ENCODE data around the gene SNAI1. TPM values are rescaled to one million over a fixed set of nuclear protein-coding genes. Genes with fewer than 3 reads are reported as not detected.
"Not testable (repeated sequence)": the region's sequence is repeated elsewhere in the genome, so short reads cannot be mapped to it uniquely, and the experiment has no call there.

Gene SNAI1
- total RNA-seq, 2 experiments from 2014 or later: 0.40 to 0.75 TPM

DNA sequence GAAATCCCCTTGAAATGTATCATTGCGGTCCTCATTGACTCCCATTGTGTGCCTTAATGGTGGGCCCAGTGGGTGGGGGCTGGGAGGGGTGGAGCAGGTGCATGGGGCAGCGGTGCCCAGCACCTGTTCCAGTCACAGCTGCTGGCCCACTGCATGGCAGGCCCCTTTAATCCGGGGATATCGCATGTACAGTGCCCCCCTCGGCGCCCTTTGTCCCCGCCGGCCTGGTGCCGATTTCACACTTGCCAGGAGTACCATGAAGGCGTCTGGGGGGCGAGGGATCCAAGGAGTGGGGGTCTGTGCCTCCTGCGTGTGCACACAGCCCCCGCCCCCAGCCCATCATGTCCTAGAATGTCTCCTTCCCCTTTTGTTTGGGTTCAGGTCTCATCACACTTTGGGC, 2.8 kb downstream of the SNAI1 start:
- Mint-ChIP-seq H3K36me3 (no peaks in the 10 kb centered on the region), H3K27me3 (peaks cover 11% of the 10 kb centered on the region), H3K4me1 (peaks cover 15% of the 10 kb centered on the region), H3K9me3 (no peaks in the 10 kb centered on the region), H3K27ac (no peak overlapping the region), H3K4me3 (no peak overlapping the region)
- no peak for DNase-seq
- POLR2A ChIA-PET: no interaction called here
- ATAC-seq (ENCODE audit: low read depth): no peak

DNA sequence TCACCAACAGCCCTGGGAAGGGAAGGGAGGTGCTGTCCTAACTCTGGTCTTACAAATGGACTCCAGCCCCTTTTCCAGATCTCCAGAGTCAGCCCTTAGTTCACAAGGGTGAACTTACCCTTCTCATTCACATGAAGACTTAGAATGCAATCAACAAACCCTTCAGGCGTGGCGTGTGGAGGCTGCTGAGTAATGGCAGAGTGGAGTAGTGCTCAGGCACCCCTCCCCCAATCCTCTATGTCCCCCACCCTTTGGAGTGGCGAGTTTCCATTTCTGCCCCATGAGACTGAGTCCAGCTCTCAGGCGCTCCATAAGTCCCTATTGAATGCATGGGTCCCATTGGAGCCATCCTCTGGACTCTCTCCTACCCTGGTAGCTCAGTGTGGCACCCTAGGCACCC, 3.3 kb downstream of the SNAI1 start:
- POLR2A ChIA-PET: no interaction called here
- H3K27ac Mint-ChIP-seq: no peak overlapping the region
- peaks cover 15% of the 10 kb centered on the region for H3K4me1 Mint-ChIP-seq
- DNase-seq (no peak), ATAC-seq (ENCODE audit: low read depth) (no peak)
- peaks cover 8% of the 10 kb centered on the region for H3K27me3 Mint-ChIP-seq
- H3K4me3 Mint-ChIP-seq: no peak overlapping the region
- no peaks in the 10 kb centered on the region for H3K36me3 Mint-ChIP-seq
- no peaks in the 10 kb centered on the region for H3K9me3 Mint-ChIP-seq

DNA sequence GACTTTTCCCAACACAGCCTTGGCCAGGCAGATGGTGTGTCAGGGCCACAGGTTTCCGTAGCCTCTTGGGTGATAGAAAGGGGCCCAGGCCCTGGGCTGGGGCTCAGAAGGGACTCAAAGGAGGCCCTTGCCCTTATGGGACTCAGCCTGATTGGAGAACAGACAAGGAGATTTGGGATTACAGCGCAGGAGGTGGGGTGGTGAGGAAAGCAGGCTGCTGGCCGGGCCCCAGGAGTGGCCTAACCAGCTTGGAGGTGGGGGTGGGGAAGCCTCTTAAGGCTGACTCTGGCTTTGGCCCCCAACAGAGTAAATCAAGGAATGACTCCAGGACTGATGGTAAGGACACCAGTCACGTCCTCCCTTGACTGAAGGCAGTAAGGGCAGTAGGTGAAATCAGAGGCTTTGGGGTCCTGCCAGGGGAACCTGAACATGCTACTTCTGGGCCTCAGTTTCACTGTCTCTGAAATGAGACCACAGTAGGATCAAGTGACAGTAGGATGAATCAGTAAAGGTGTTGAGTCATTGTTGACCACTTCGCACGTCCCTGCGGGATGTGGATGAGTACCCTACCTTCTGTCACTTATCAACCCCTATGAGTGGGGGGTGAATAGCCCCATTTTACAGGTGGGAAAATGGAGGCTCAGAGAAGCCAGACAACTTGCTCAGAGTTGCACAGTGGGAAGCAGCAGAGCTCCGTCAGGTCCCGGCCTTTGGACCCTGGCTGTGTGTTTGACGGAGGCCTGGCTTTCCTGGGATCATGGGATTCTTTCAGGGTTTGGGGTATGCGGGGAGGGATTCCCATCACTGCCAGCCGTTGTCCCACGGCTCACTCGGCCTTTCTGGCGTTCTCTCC, 4.5 kb downstream of the SNAI1 start:
- no peaks in the 10 kb centered on the region for H3K36me3 Mint-ChIP-seq
- POLR2A ChIA-PET: no interaction called here
- H3K4me3 Mint-ChIP-seq: no peak overlapping the region
- DNase-seq (no peak), ATAC-seq (ENCODE audit: low read depth) (no peak)
- peaks cover 11% of the 10 kb centered on the region for H3K4me1 Mint-ChIP-seq
- H3K9me3 Mint-ChIP-seq: no peaks in the 10 kb centered on the region
- peaks cover 4% of the 10 kb centered on the region for H3K27me3 Mint-ChIP-seq
- H3K27ac Mint-ChIP-seq: no peak overlapping the region

DNA sequence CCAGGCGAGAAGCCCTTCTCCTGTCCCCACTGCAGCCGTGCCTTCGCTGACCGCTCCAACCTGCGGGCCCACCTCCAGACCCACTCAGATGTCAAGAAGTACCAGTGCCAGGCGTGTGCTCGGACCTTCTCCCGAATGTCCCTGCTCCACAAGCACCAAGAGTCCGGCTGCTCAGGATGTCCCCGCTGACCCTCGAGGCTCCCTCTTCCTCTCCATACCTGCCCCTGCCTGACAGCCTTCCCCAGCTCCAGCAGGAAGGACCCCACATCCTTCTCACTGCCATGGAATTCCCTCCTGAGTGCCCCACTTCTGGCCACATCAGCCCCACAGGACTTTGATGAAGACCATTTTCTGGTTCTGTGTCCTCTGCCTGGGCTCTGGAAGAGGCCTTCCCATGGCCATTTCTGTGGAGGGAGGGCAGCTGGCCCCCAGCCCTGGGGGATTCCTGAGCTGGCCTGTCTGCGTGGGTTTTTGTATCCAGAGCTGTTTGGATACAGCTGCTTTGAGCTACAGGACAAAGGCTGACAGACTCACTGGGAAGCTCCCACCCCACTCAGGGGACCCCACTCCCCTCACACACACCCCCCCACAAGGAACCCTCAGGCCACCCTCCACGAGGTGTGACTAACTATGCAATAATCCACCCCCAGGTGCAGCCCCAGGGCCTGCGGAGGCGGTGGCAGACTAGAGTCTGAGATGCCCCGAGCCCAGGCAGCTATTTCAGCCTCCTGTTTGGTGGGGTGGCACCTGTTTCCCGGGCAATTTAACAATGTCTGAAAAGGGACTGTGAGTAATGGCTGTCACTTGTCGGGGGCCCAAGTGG, 5.3 kb downstream of the SNAI1 start:
- Mint-ChIP-seq H3K4me1 (peaks cover 7% of the 10 kb centered on the region), H3K9me3 (no peaks in the 10 kb centered on the region), H3K36me3 (no peaks in the 10 kb centered on the region), H3K27me3 (peaks cover 3% of the 10 kb centered on the region), H3K27ac (no peak overlapping the region), H3K4me3 (no peak overlapping the region)
- ATAC-seq (ENCODE audit: low read depth) (no peak), DNase-seq (no peak)
- POLR2A ChIA-PET: no interaction called here

DNA sequence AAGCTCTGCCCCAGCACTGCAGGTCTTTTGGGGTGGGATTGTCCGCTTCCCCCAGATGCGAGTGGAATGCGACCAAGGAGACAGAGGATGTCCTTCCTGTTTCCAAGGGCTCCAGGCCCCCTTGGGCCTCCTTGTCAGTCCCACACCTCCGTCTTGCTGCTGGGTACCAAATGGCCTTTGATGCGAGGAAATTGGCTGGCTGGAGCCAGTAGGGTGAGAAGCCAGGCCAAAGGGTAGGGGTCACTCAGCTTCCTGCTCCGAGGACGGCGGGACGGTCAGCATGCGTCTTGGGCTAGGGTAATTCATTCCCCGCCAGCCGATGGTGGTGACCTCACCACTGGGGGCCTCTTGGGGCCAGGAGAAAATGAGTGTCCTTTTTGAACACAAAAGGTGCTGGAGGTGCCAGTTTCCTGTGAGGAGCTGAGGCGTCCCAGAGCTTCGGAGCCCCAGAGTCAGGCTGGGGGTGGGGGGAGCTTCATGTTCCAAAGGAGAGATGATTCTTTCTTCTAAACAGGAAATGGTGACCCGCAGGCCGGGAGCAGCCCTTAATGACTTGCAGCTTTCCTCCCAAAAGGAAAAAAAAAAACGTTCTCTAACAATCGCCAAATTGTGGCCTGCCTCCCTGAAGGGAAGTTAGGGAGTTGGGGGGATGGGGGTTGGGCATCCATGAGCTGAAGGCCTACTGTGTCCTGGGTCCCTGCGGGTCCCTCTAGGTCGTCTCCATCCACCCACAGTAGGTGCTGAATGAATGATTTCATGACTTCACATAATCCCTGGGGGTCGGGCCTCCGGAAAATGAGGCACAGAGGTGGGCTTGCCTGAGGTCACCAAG, 6.7 kb downstream of the SNAI1 start:
- POLR2A ChIA-PET: no interaction called here
- H3K36me3 Mint-ChIP-seq: no peaks in the 10 kb centered on the region
- DNase-seq (no peak), ATAC-seq (ENCODE audit: low read depth) (no peak)
- H3K4me3 Mint-ChIP-seq: no peak overlapping the region
- no peaks in the 10 kb centered on the region for H3K9me3 Mint-ChIP-seq
- H3K27me3 Mint-ChIP-seq: peaks cover 9% of the 10 kb centered on the region
- no peak overlapping the region for H3K27ac Mint-ChIP-seq
- H3K4me1 Mint-ChIP-seq: peaks cover 1% of the 10 kb centered on the region

DNA sequence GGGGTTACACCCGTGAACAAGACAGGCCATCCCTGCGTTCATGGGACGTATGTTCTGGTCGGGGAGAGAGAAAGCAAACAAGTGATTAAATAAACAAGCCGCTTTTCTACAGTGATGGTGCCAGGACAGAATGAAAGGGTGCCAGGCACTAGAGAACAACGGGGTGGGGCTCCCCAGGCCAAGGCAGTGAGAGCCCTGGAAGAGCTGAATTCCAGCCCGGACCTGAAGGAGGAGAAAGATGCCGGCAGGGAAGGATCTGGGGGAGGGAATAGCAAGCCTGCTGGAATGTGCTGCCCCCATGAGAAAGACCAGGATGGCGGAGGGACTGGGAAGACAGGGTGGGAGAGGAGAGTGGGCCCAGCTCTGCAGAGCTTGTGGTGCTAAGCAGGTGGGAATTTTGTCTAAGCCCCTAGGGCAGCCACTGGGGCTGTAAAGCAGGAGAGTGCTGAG, 7.5 kb downstream of the SNAI1 start:
- H3K27me3 Mint-ChIP-seq: peaks cover 9% of the 10 kb centered on the region
- H3K27ac Mint-ChIP-seq: no peak overlapping the region
- DNase-seq (no peak), ATAC-seq (ENCODE audit: low read depth) (no peak)
- no peaks in the 10 kb centered on the region for H3K9me3 Mint-ChIP-seq
- no peaks in the 10 kb centered on the region for H3K36me3 Mint-ChIP-seq
- no peak overlapping the region for H3K4me3 Mint-ChIP-seq
- peaks cover 1% of the 10 kb centered on the region for H3K4me1 Mint-ChIP-seq
- POLR2A ChIA-PET: no interaction called here

DNA sequence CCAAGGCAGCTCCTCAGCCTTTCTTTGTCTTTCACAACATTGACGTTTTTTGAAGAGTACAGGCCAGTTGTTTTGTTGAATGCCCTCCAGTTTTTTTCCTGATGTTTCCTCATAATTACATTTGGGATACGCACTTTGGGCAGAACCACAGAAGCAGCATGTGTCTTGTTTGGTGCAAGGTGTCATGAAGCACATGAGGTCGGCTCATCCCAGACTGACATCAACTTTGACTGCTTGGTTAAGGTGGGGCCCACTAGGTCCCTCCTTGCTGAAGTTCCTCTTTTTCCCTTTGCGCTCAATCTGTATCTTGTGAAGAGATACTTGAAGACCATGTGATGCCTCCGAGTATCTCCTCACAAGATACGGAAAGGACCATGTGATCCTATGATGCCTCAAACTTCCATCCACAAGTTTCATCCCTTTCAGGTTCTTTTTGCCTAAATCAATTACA, 10.5 kb downstream of the SNAI1 start:
- no peak for DNase-seq
- peaks cover 1% of the 10 kb centered on the region for H3K4me1 Mint-ChIP-seq
- no peak overlapping the region for H3K27ac Mint-ChIP-seq
- POLR2A ChIA-PET: no interaction called here
- no peak overlapping the region for H3K4me3 Mint-ChIP-seq
- ATAC-seq (ENCODE audit: low read depth): no peak
- no peaks in the 10 kb centered on the region for H3K9me3 Mint-ChIP-seq
- H3K36me3 Mint-ChIP-seq: no peaks in the 10 kb centered on the region
- peaks cover 17% of the 10 kb centered on the region for H3K27me3 Mint-ChIP-seq

DNA sequence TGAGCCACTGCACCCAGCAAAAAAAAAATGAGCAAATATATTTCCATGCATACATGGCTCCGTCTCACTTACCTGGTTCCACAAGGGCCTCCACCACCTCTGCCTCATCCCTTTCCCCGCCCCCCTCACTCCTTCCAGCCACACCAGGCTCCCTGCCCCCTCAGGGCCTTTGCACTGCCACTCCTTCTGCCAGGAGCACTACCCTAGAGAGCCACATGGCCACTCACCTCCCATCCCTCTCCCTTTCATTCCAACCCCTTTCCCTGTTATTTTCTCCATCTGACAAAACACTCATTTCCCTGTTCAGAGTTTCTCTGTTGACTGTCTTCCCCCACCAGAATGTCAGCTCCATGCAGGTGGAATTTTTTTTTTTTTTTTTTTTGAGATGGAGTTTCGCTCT, 12.8 kb downstream of the SNAI1 start:
- no peak for ATAC-seq (ENCODE audit: low read depth)
- no peak overlapping the region for H3K4me3 Mint-ChIP-seq
- peaks cover 17% of the 10 kb centered on the region for H3K27me3 Mint-ChIP-seq
- peaks cover under 1% of the 10 kb centered on the region for H3K4me1 Mint-ChIP-seq
- H3K27ac Mint-ChIP-seq: no peak overlapping the region
- POLR2A ChIA-PET: no interaction called here
- H3K36me3 Mint-ChIP-seq: no peaks in the 10 kb centered on the region
- no peaks in the 10 kb centered on the region for H3K9me3 Mint-ChIP-seq
- DNase-seq: no peak

DNA sequence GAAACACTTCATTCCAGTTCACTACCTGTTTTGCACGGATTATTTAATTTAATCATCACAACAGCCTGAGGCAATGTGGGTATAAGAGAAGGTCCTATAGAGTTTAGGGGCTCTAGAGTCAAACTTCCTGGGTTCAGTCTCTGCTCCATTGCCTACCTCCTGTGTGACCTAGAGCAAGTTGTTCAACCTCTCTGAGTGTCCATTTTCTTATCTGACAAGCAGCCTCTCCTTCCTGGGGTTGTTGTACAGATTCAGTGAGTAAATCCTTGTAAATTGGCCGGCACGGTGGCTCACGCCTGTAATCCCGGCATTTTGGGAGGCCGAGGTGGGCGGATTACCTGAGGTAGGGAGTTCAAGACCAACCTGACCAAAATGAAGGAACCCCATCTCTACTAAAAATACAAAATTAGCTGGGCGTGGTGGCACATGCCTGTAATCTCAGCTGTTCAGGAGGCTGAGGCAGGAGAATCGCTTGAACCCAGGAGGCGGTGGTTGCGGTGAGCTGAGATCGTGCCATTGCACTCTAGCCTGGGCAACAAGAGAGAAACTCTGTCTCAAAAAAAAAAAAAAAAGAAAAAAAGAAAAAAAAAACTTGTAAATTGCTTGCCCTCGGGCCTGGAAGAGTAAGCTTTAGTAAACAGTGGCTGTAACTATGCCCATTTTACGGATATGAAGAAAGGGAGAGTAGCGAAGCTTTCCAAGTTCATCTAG, 15.9 kb downstream of the SNAI1 start:
- H3K4me3 Mint-ChIP-seq; H3K9me3 Mint-ChIP-seq; H3K36me3 Mint-ChIP-seq; H3K27ac Mint-ChIP-seq; ATAC-seq (ENCODE audit: low read depth); DNase-seq: not testable (repeated sequence)
- POLR2A ChIA-PET: interaction anchor here (0.8 kb wide), 1 partner anchor 63 kb away, joined by 3 read pairs; no protein-coding TSS in a partner anchor
- peaks cover 14% of the 10 kb centered on the region for H3K4me1 Mint-ChIP-seq
- H3K27me3 Mint-ChIP-seq: peaks cover 12% of the 10 kb centered on the region

DNA sequence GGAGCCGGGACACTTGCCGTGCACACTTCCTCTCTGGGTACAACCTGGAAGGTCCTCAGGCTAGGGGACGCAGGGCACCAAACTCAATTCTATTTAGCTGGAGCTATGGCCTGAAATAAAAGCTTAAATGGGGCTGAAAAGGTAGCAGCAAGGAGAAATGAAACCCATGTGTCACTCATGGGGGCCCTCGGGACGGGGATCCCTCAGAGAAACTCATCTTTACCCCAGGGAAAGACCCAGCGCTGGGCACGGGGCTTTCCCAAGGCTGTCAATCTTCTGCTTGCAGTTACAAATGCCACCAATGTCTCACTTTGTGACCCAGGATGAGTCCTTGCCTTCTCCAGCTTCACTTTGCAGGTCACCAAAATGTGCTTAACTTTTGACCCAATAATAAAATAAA, 16.5 kb downstream of the SNAI1 start:
- no peak overlapping the region for H3K27ac Mint-ChIP-seq

DNA sequence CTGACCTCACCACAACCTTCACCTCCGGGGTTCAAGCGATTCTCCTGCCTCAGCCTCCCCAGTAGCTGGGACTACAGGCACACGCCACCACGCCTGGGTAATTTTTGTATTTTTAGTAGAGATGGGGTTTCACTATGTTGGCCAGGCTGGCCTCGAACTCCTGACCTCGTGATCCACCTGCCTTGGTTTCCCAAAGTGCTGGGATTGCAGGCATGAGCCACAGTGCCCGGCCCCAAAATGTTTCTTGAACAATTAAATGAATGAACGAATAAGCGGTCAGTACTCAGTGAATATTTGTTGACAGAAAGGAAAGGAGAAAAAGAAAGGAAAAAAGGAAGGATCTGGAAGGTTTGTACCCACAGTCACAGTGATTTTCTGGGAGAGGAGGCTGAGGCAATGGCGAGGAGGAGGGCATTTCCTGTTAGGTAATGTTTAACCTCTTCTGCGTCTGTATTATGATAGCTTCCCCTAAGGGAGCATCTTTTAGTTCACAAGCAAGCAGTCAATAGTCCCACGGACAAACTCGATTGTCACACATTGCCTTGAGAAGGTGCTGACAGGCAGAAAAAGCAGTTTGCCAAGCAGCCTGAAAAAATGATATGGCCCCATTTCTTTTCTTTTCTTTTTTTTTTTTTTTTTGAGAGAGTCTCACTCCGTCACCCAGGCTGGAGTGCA, 17.9 kb downstream of the SNAI1 start:
- H3K27me3 Mint-ChIP-seq; H3K9me3 Mint-ChIP-seq; DNase-seq; H3K36me3 Mint-ChIP-seq; POLR2A ChIA-PET; H3K27ac Mint-ChIP-seq; H3K4me3 Mint-ChIP-seq; ATAC-seq (ENCODE audit: low read depth): not testable (repeated sequence)
- peaks cover 25% of the 10 kb centered on the region for H3K4me1 Mint-ChIP-seq

More for the DNA sequence above, 16.5 kb downstream of the SNAI1 start:
- Mint-ChIP-seq H3K27me3 (peaks cover 10% of the 10 kb centered on the region), H3K4me3 (no peak overlapping the region), H3K36me3 (no peaks in the 10 kb centered on the region), H3K9me3 (no peaks in the 10 kb centered on the region), H3K4me1 (peaks cover 14% of the 10 kb centered on the region)
- no peak for ATAC-seq (ENCODE audit: low read depth)
- POLR2A ChIA-PET: interaction anchor here (0.8 kb wide), 1 partner anchor 63 kb away, joined by 3 read pairs; no protein-coding TSS in a partner anchor
- DNase-seq: no peak

DNA sequence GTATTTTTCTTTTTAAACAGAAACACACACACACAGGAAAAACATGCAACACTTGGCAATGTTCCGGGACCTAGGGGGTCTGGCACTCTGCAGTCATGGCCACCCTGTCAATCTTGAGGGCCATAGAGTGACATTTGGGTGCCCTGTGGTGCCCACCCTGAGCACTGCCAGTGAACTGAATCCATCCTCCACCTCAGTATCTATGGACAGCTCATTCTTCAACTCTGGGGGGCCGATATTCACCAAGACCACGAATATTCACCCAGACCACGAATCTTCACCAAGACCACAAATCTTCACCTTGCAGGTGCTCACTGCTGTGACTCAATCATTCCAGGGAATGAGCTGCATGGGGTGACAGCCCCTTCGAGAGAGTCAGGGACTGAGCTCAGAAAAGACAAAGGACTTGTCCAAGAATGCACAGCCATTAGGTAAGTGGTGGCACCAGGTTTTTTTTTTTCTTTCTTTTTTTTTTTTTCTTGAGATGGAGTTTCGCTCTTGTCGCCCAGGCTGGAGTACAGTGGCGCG, 19.1 kb downstream of the SNAI1 start:
- ATAC-seq (ENCODE audit: low read depth): no peak
- H3K4me3 Mint-ChIP-seq: no peak overlapping the region

More for the DNA sequence above, 19.1 kb downstream of the SNAI1 start:
- POLR2A ChIA-PET: interaction anchor here (0.6 kb wide), 1 partner anchor 1271 kb away, joined by 3 read pairs; no protein-coding TSS in a partner anchor
- DNase-seq: no peak
- Mint-ChIP-seq H3K9me3 (no peaks in the 10 kb centered on the region), H3K27me3 (peaks cover 9% of the 10 kb centered on the region), H3K27ac (no peak overlapping the region), H3K4me1 (peaks cover 31% of the 10 kb centered on the region), H3K36me3 (no peaks in the 10 kb centered on the region)

All from activated naive CD8-positive, alpha-beta T cell treated with anti-CD3 and anti-CD28 coated beads, Interleukin-2, amount 10 ng/mL, durations not matched to agents 7 days and 5 days (primary cell).